Dermis blood vessel endothelial cell (primary cell): ENCODE data around the gene U2AF2. TPM values are rescaled to one million over a fixed set of nuclear protein-coding genes. Genes with fewer than 3 reads are reported as not detected.

Source experiments
- DNase-seq: peaks from one replicate; pipeline ENCODE4 v3.0.0; 2010
- total RNA-seq: library from RNA; depleted of rRNA; stranded (reverse); fragments of >200 nt; gene quantifications from 2 replicates; pipeline ENCODE4 v1.2.3, GENCODE V29; 2014

U2AF2 gene
- total RNA-seq, 1 donor from 2014 or later, result 84.1 TPM

GRCh38 chr19:55621673-55622231, 33.1 kb upstream of the U2AF2 start:
- no peak for DNase-seq

DNA sequence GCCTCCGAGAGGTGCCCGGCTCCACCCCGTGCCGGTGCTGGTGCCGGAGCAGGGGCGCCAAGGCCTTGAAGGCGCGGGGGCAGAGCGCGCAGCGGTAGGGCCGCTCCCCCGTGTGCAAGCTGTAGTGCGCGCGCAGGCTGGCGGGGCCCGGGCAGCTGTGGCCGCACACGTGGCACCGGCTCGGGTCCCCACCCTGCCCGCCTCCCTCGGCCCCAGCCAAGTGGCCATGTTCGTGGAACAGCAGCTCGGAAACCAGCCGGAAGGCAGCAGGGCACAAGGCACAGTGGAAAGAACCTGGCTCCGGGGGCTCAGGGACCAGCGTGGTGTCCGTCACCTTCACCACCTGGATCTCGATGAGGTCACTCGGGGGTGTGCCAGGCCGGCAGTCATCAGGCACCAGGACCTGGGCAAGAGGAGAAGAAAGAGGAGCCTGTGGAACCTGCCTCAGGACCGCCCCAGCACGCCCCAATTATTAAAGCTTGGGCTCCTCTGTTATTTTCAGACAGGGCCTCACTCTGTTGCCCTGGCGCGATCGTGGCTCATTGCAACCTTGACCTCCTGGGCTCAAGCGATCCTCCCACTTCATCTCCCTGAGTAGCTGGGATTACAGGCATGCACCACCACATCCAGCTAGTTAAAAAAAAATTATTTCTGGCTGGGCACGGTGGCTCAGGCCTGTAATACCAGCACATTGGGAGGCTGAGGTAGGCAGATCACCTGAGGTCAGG, 32.4 kb upstream of the U2AF2 start:
- DNase-seq, result no peak

- DNase-seq, result no peak
Observed at GRCh38 chr19:55623130-55623529, 31.7 kb upstream of the U2AF2 start.

DNA sequence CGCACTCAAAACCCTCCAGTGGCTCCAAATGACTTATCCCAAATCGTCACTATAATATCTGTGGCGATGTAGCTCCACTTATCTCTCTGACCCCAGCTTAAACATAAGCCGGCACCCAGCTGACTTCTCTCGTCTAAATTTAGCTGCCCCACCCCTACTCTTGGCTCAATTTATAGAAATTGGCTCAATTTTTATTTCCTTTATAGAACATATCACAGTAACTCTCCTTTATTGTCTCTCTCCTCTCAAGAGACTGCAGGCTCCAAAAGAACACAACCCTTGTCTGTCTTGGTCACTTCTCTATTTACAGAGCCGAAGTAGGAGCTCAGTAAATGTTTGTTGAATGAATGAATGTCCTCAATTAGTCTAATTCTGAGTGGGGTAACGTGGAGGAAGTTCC, 31.3 kb upstream of the U2AF2 start:
- DNase-seq, result no peak

DNA sequence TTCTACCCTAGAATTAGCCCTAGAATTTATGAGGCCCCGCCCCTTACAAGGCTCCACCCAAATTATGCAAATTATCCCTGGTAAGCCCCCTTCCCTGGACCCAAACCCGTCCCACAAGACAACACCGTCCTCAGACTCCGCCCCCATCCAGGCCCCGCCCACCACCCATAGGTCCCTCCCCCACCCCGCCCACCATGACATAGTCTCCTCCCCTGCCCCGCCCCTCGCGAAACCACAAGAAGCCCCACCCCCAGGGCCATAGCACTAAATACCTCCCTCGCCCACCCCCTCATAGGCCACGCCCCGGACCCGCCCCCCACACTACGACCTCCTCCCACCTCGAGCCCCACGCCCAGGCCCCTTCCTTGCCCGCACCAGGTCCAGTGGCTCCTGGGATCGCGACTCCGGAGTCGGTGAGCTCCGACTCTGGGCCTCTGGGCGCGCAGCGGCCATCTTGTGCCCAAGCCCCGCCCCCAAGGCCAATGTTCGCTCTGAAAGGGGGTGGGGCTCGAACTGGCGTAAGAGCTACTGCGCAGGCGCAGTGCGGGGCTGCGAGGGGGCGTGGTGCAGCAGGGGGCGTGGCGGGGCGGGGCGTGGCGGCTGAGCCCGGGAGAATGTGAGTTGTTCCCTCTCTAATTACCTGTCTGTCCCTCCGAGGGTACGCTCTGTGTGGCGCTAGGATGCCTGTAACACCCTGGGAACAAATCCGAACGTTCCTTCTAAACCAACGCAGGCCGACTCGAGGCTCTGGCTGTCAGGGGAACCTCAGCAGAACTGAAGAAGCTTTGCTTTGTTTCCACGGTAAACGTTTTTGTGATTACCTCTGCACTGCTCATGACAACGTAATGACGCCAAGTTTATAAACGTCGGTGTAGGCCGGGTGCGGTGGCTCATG, 30.5 kb upstream of the U2AF2 start, which contains the start of gene ZNF784:
ZNF784 (minus strand) TSS at position 458 of the 895 bp plus-strand sequence; CDS start at position 453, 5 bp downstream.
- DNase-seq, result peak; percentile 96

DNA sequence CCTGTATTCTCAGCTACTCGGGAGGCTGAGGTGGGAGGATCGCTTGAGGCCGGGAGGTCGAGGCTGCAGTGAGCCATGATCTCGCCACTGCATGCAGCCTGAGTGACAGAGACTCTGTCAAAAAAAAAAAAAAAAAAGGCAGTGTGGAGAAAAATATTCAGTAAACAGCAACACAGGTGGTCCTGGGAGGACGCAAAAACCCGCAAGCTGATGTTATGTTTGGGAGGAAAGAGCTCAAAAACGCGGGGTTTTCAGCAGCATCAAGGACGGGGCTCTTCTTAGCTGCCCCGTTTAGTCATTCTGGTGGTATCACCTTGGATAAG, 29.9 kb upstream of the U2AF2 start:
- DNase-seq, result no peak

DNA sequence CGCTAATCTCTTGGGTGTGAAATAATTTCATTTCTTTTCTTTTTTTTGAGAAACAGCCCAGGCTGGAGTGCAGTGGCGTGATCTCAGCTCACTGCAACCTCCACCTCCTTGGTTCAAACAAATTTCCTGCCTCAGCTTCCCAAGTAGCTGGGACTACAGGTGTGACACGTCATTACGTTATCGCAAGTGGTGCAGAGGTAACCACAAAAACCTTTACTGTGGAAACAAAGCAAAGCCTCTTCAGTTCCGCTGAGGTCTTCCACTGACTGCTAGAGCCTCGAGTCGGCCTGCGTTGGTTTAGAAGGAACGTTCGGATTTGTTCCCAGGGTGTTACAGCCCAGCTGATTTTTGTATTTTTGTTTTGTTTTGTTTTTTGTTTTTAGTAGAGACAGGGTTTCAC, 28.5 kb upstream of the U2AF2 start:
- DNase-seq, result no peak

- DNase-seq, result peak; percentile 99
Observed at GRCh38 chr19:55632463-55632834, 22.4 kb upstream of the U2AF2 start.

DNA sequence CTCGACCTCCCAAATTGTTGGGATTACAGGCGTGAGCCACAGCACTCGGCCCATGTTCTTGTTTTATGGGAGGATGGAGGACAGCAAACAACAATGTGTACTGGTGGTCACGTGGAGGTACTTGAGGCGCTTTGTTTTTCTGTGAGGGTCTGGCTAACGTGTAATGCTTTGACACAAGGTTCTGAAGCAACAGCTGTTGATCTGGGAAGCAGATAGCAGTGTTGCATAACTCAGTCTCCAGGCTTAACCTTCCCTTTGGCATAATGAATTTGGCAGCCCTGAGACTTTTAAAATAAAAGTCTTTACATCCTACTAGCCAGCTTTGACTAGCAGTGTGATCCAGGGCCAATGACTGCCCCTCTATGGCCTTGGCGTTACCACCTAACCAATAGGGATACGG, 21.0 kb upstream of the U2AF2 start:
- DNase-seq, result no peak

DNA sequence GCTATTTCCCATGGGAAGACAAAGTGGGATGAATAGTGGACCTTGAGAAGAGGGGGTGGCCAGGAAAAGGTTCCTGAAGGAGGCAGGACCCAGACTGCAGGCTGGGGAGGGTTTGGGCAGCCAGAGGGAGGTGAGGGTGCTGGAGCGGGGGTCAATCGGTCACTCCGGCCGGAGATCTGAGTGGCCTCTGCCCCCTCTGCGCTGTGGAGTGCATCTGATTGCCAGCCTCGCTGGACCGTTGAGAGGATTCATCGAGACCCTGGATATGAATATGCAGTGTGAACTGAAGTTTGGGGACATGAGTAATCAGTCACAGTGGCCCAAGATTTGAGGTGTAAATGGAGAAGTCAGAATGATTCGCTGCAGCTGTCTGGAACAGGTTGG, 19.5 kb upstream of the U2AF2 start:
- no peak for DNase-seq

DNA sequence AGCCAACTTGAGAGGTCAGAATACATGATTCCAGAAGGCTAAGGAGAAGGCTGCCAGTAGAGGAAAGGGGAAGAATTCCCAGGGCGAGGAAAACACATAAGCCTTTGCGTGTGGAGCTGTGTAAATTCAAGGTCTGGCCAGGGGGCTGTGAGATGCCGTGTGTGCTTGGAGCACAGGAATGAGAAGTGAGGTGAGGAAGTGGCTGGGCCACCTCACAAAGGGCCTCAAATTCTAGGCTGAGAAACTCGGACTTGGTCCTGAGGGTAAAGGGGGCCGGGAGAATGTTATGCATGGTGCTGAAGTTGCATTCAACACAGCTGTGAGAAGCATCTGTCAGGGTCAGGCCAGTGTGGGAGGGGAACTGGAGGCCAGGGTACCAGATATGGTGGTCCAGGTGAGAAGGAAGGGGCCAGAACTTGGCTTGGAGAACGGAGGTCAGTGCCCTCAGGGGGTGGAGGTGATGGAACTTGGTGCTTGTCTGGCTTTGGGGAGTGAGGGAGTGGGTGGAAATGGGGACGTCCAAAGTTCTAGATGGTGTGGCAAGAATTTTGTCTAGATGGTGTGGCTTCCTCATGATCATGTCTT, 18.9 kb upstream of the U2AF2 start:
- no peak for DNase-seq

DNA sequence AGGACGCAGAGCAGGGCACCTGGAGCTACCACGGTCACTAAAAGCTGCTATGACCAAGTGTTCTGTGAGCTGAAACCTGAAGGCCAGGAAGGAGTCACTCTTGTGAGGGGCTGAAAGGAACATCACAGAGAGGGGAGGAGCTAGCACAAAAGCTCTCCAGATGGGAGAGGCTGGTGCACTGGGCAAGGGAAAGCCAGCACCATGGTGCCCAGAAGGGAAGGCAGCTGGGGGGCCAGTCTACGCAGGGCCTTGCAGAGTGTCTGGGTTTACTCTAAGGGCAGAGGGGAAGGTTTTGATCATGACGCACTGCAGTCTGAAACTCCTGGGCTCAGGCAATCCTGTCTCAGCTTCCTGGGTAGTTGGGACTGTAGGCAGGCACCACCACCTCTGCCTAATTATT, 18.1 kb upstream of the U2AF2 start:
- DNase-seq, result no peak

DNA sequence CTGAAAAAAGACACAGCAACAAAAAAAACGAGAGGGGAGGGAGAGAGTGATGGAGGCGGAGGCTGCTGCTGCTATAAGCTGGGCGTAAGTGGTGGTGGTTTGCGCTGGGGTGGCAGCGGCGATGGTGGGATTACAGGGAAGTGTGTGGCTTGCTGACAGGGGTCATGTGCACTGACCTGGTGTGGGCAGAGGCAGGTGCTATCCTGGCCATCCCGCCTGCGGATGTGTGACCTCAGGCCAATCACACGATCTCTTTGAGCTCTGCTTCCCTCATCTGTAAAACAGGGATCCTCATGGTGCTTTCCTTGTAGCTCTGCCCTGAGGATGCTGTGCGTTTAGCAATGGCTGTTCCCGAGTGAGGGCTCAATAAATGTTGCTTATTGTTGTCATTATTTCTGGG, 17.3 kb upstream of the U2AF2 start:
- no peak for DNase-seq

GRCh38 chr19:55638864-55639359, 15.9 kb upstream of the U2AF2 start:
- DNase-seq, result peak; percentile 62

- DNase-seq, result peak; percentile 81
Observed at GRCh38 chr19:55640043-55640576, 14.7 kb upstream of the U2AF2 start.

GRCh38 chr19:55640577-55641425, 14.0 kb upstream of the U2AF2 start, which contains the start of gene ZNF580:
ZNF580 (plus strand) TSS chr19:55641002; CDS start chr19:55642509, 1,507 bp downstream.
- DNase-seq, result peak; percentile 70

- no peak for DNase-seq
Observed at GRCh38 chr19:55641426-55642152, 13.2 kb upstream of the U2AF2 start.

GRCh38 chr19:55642153-55643002, 12.5 kb upstream of the U2AF2 start:
- peak; percentile 28 for DNase-seq

GRCh38 chr19:55643003-55643886, 11.6 kb upstream of the U2AF2 start, which contains the start of gene ZNF581:
ZNF581 (plus strand) TSS chr19:55643649; CDS start chr19:55644572, 923 bp downstream.
- DNase-seq, result peak; percentile 79
